PC-3 (cell line): ENCODE measurements around the gene RPS2. TPM values are rescaled to one million over a fixed set of nuclear protein-coding genes. Genes with fewer than 3 reads are reported as not detected.

Experiments
- ATAC-seq: fragments of 200-7000 bp; cut with Tn5 transposase; 2 replicates; pipeline ENCODE4 v1.9.1; 2020; ENCODE audit warnings: mild to moderate bottlenecking, moderate library complexity
- BruUV-seq: library from RNA; stranded (reverse); fragments of 400-500 nt; replicated peaks from 2 replicates; lab custom pipeline; 2021; lab: Mats Ljungman, UMichigan
- CTCF ChIA-PET: fragments of 300-600 bp; sonication (Branson Sonifier 250); formaldehyde crosslinking; loops from one replicate; lab custom pipeline; 2022; ENCODE audit warnings: antibody characterized with exemption; lab: Charles Lee
- POLR2A ChIA-PET: fragments of 300-600 bp; sonication (Branson Sonifier 250); formaldehyde crosslinking; loops from one replicate; lab custom pipeline; 2022; ENCODE audit warnings: antibody characterized with exemption; ENCODE audit not compliant: unreplicated experiment; lab: Charles Lee
- DNase-seq: peaks from one replicate; pipeline ENCODE4 v3.0.0-alpha.2; 2015
- H2AFZ ChIP-seq: fragments of 300-600 bp; sonication (generic); 2 replicates; pipeline ENCODE4 v1.6.0; 2016; ENCODE audit warnings: antibody characterized with exemption, low read length
- H3F3A ChIP-seq: fragments of 300-600 bp; sonication (generic); one replicate; pipeline ENCODE4 v1.6.0; 2017; ENCODE audit warnings: antibody characterized with exemption, low read length, control low read depth, mild to moderate bottlenecking; ENCODE audit not compliant: unreplicated experiment
- H3K27ac ChIP-seq: fragments of 300-600 bp; sonication (generic); 2 replicates; pipeline ENCODE4 v1.5.1; 2016; ENCODE audit warnings: mild to moderate bottlenecking, low read length
- H3K27me3 ChIP-seq: fragments of 300-600 bp; sonication (generic); 2 replicates; pipeline ENCODE4 v1.6.1; 2016; ENCODE audit warnings: low read length, mixed read lengths
- H3K36me3 ChIP-seq: fragments of 300-600 bp; sonication (generic); 2 replicates; pipeline ENCODE4 v1.6.1; 2016; ENCODE audit warnings: low read depth, mixed run types, low read length, mixed read lengths
- H3K4me1 ChIP-seq: fragments of 300-600 bp; sonication (generic); 2 replicates; pipeline ENCODE4 v1.5.1; 2016; ENCODE audit warnings: low read length; ENCODE audit not compliant: insufficient read depth
- H3K4me2 ChIP-seq: fragments of 300-600 bp; sonication (generic); 2 replicates; pipeline ENCODE4 v1.6.0; 2016; ENCODE audit warnings: low read length
- H3K4me3 ChIP-seq: fragments of 300-600 bp; sonication (generic); 2 replicates; pipeline ENCODE4 v1.5.1; 2016; ENCODE audit warnings: mild to moderate bottlenecking, low read length, mixed read lengths
- H3K79me2 ChIP-seq: fragments of 300-600 bp; sonication (generic); 2 replicates; pipeline ENCODE4 v1.6.1; 2017; ENCODE audit warnings: low read length, mixed read lengths
- H3K9ac ChIP-seq: fragments of 300-600 bp; sonication (generic); 2 replicates; pipeline ENCODE4 v1.6.0; 2016; ENCODE audit warnings: mild to moderate bottlenecking, low read length
- H3K9me2 ChIP-seq: fragments of 300-600 bp; sonication (generic); replicated peaks from 2 replicates; pipeline ENCODE4 v1.6.1; 2016; ENCODE audit warnings: mixed run types, low read length, mixed read lengths
- H3K9me3 ChIP-seq: fragments of 300-600 bp; sonication (generic); 2 replicates; pipeline ENCODE4 v1.6.1; 2016; ENCODE audit warnings: low read length, mixed read lengths
- H4K20me1 ChIP-seq: fragments of 300-600 bp; sonication (generic); 2 replicates; pipeline ENCODE4 v1.6.1; 2016; ENCODE audit warnings: low read length, mixed read lengths
- EZH2 ChIP-seq: fragments of 300-600 bp; sonication (generic); IDR thresholded peaks from one replicate; pipeline ENCODE4 v1.6.1; 2017; ENCODE audit warnings: antibody characterized with exemption, mild to moderate bottlenecking, low read length; ENCODE audit not compliant: unreplicated experiment
- EZH2phosphoT487 ChIP-seq: fragments of 300-600 bp; sonication (generic); IDR thresholded peaks from 2 replicates; pipeline ENCODE4 v1.6.1; 2018; ENCODE audit warnings: mild to moderate bottlenecking, antibody characterized with exemption, low read length, borderline replicate concordance
- intact Hi-C: fragments of 100-400 bp; cut with micrococcal nuclease; formaldehyde crosslinking; loops from 2 replicates; pipeline ENCODE4 v1.9.0; 2023
- total RNA-seq: library from RNA; depleted of rRNA; stranded (reverse); fragments of >200 nt; gene quantifications from 2 replicates; pipeline ENCODE4 v1.2.3, GENCODE V29; 2014
- TF ChIP-seq, protein P1 (sequence below): fragments of 300-600 bp; sonication (generic); conservative IDR thresholded peaks from 2 replicates; pipeline ENCODE4 v1.5.1; 2017; ENCODE audit warnings: antibody characterized with exemption, low read depth, mild to moderate bottlenecking, low read length

The RPS2 gene
- total RNA-seq, 1 experiment from 2014 or later: 2,234 TPM

DNA sequence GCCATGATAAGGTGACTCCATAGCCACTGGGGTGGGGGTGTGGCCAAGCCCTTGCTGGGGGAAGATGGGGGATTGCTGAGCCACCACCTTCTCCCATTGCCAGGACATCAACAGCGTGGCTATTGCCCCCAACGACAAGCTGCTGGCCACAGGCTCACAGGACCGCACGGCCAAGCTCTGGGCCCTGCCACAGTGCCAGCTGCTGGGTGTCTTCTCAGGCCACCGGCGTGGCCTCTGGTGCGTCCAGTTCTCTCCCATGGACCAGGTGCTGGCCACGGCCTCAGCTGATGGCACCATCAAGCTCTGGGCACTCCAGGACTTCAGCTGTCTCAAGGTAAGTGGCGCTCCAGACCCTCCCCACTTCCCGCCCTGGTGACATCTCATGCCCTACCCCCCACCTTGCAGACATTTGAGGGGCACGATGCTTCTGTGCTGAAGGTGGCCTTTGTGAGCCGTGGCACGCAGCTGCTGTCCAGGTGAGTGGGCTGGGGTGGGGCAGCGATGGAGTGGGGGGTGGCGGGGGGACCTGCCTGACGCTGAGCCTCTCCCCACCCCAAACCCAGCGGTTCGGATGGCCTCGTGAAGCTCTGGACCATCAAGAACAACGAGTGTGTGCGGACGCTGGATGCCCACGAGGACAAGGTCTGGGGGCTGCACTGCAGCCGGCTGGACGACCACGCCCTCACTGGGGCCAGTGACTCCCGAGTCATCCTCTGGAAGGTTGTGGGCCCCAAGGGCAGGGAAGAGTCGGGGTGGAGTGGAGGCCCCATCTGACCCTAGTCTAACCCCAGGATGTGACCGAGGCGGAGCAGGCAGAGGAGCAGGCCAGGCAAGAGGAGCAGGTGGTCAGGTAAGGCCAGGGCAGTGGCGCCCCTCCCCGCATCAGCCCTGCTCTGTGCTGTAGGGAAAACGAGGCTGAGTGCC, 12.6 kb upstream of the RPS2 start:
- H2AFZ ChIP-seq: no peak overlapping the region
- peaks cover 17% of the 10 kb centered on the region for H3K79me2 ChIP-seq
- no peak overlapping the region for H3K4me3 ChIP-seq
- no peaks in the 10 kb centered on the region for H3K9me3 ChIP-seq
- CTCF ChIA-PET: no interaction called here
- H3K4me2 ChIP-seq: no peak overlapping the region
- no TSS peak for BruUV-seq
- POLR2A ChIA-PET: no interaction called here
- ATAC-seq (no peak), DNase-seq (no peak)
- no peaks in the 10 kb centered on the region for H4K20me1 ChIP-seq
- no peaks in the 10 kb centered on the region for H3K27me3 ChIP-seq
- no peaks in the 10 kb centered on the region for H3F3A ChIP-seq
- H3K4me1 ChIP-seq: peaks cover 26% of the 10 kb centered on the region
- no peak overlapping the region for H3K27ac ChIP-seq
- intact Hi-C loops: no loop called here
- H3K36me3 ChIP-seq: no peaks in the 10 kb centered on the region
- no peaks in the 10 kb centered on the region for H3K9me2 ChIP-seq
- TF ChIP-seq, protein P1, sequence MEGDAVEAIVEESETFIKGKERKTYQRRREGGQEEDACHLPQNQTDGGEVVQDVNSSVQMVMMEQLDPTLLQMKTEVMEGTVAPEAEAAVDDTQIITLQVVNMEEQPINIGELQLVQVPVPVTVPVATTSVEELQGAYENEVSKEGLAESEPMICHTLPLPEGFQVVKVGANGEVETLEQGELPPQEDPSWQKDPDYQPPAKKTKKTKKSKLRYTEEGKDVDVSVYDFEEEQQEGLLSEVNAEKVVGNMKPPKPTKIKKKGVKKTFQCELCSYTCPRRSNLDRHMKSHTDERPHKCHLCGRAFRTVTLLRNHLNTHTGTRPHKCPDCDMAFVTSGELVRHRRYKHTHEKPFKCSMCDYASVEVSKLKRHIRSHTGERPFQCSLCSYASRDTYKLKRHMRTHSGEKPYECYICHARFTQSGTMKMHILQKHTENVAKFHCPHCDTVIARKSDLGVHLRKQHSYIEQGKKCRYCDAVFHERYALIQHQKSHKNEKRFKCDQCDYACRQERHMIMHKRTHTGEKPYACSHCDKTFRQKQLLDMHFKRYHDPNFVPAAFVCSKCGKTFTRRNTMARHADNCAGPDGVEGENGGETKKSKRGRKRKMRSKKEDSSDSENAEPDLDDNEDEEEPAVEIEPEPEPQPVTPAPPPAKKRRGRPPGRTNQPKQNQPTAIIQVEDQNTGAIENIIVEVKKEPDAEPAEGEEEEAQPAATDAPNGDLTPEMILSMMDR: no peak
- TF ChIP-seq EZH2 (no peak), EZH2phosphoT487 (no peak)
- no peak overlapping the region for H3K9ac ChIP-seq

DNA sequence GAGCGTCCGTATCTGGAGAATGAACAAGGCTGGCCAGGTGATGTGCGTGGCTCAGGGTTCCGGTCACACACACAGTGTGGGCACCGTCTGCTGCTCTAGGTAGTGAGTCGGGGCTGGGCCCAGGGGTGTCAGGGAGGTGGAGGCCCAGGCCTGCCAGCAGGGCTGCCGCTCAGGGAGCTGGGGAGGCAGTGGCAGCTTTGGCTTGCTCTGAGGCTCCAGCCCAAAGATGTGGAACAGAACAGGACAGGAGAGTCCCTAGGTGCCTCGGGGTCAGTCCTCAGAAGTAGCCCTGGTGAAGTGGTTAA, 11.5 kb upstream of the RPS2 start:
- no peak overlapping the region for H3K4me3 ChIP-seq
- peaks cover 21% of the 10 kb centered on the region for H3K79me2 ChIP-seq
- no peaks in the 10 kb centered on the region for H3K9me2 ChIP-seq
- H3K9ac ChIP-seq: no peak overlapping the region
- no peaks in the 10 kb centered on the region for H3K9me3 ChIP-seq
- H3K27ac ChIP-seq: no peak overlapping the region
- H2AFZ ChIP-seq: no peak overlapping the region
- BruUV-seq: no TSS peak
- ATAC-seq (no peak), DNase-seq (no peak)
- no peaks in the 10 kb centered on the region for H3K36me3 ChIP-seq
- H3K4me1 ChIP-seq: peaks cover 20% of the 10 kb centered on the region
- ChIA-PET POLR2A (no interaction called here), CTCF (no interaction called here)
- no peak overlapping the region for H3K4me2 ChIP-seq
- H4K20me1 ChIP-seq: no peaks in the 10 kb centered on the region
- TF ChIP-seq, protein P1: no peak
- TF ChIP-seq EZH2: no peak
- no peak for TF ChIP-seq EZH2phosphoT487
- H3F3A ChIP-seq: no peaks in the 10 kb centered on the region
- intact Hi-C loops: no loop called here
- H3K27me3 ChIP-seq: no peaks in the 10 kb centered on the region
